ENCODE results near the gene DHODH. TPM values are rescaled to one million over a fixed set of nuclear protein-coding genes. Genes with fewer than 3 reads are reported as not detected.

The DHODH gene
- total and polyA plus RNA-seq, 2 of the 8 experiments (the other 6 are each of a cell fraction or from before 2014, with no cell fraction given): 9.1 to 19.4 TPM

DNA sequence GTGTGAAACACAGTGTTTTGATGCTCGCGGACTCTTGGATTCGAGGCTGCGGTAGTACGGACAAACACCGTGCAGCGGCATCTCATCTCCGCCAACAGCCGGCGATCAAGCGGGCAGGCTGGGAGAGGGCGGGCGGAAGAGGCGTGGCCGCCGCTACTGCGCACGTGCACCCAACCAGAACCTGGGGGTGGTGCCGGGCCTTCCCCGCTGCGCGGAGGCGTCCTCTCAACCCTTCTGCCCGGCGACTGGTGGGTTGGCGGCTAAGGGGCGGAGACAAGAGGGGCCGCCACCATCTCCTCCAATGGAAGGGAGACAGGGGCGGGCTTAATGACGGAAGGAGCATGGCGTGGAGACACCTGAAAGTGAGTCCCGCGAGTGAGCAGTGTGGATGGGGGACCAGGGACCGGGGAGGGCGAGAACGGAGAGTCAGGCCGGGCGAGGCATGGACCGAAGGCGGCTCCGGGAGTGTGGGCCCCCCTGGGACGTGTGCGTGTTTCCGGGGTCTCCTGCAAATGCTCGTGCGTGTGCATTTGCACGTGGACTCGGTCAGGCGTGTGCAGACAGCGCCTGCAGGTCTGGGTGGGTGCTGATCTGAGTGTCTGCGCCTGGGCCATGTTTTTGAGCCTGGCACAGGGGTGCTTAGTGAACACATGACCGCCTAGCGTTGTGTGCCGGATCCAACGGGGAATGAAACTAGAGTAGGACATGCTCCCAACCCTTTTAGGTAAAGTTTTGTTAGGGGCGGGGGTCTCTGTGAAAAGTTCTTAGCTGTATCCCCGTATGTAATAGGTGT, at the start of gene DHODH (continued):
- TF ChIP-seq ATF2 (IDR thresholded peaks at IDR 0.05; ENCODE audit: low read length) (no peak), KDM1A (IDR thresholded peaks at IDR 0.05; ENCODE audit: borderline replicate concordance, low read length) (no peak), BACH1 (IDR thresholded peaks at IDR 0.05; ENCODE audit: low read length) (peak; percentile 56)
